ENCODE results near the gene PSMA5.

DNA sequence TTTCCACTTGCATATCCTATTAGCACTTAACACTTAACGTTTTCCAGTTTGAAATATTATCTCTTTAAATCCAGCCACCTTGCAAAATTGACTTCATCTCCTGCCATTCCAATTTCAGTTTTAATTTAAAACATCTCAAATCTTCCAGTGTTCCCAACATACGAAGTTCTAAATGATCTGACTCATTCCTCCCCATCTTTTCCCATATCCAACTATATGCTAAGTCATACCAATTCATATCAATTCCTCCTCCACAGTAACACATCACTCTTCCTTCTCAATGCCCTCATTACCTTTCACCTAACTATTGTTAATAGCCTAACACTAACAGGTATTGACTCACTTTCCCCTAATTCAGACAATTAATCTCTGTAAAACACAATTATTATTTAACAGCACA is 2.8 kb downstream of the PSMA5 start:
- TF ChIP-seq, protein P1, sequence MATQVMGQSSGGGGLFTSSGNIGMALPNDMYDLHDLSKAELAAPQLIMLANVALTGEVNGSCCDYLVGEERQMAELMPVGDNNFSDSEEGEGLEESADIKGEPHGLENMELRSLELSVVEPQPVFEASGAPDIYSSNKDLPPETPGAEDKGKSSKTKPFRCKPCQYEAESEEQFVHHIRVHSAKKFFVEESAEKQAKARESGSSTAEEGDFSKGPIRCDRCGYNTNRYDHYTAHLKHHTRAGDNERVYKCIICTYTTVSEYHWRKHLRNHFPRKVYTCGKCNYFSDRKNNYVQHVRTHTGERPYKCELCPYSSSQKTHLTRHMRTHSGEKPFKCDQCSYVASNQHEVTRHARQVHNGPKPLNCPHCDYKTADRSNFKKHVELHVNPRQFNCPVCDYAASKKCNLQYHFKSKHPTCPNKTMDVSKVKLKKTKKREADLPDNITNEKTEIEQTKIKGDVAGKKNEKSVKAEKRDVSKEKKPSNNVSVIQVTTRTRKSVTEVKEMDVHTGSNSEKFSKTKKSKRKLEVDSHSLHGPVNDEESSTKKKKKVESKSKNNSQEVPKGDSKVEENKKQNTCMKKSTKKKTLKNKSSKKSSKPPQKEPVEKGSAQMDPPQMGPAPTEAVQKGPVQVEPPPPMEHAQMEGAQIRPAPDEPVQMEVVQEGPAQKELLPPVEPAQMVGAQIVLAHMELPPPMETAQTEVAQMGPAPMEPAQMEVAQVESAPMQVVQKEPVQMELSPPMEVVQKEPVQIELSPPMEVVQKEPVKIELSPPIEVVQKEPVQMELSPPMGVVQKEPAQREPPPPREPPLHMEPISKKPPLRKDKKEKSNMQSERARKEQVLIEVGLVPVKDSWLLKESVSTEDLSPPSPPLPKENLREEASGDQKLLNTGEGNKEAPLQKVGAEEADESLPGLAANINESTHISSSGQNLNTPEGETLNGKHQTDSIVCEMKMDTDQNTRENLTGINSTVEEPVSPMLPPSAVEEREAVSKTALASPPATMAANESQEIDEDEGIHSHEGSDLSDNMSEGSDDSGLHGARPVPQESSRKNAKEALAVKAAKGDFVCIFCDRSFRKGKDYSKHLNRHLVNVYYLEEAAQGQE (IDR thresholded peaks at IDR 0.05; ENCODE audit: low read depth) = no peak
- TF ChIP-seq TAF1 (IDR thresholded peaks at IDR 0.05; ENCODE audit: low read depth) (no peak), EP300 (IDR thresholded peaks at IDR 0.05; ENCODE audit: borderline replicate concordance) (no peak)
- TF ChIP-seq, protein P2, sequence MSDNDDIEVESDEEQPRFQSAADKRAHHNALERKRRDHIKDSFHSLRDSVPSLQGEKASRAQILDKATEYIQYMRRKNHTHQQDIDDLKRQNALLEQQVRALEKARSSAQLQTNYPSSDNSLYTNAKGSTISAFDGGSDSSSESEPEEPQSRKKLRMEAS (IDR thresholded peaks at IDR 0.05) = no peak
